Activated CD8-positive, alpha-beta memory T cell treated with anti-CD3 and anti-CD28 coated beads, Interleukin-2, amount 50 U/mL, for 1 hour (primary cell): ENCODE data around the gene IARS2.
"Not testable (repeated sequence)": the region's sequence is repeated elsewhere in the genome, so short reads cannot be mapped to it uniquely, and the experiment has no call there.

Experiments used
- DNase-seq: peaks from one replicate; pipeline ENCODE4 v3.0.0-alpha.2; 2020; ENCODE audit errors: extremely low read depth

IARS2 gene

GRCh38 chr1:220164517-220164916 is 70.6 kb downstream of the IARS2 start:
- no peak for DNase-seq

GRCh38 chr1:220166853-220167252 is 72.9 kb downstream of the IARS2 start:
- DNase-seq: no peak

GRCh38 chr1:220169887-220170286 is 76.0 kb downstream of the IARS2 start:
- DNase-seq: not testable (repeated sequence)

- no peak for DNase-seq
These were observed 77.0 kb downstream of the IARS2 start for GRCh38 chr1:220170836-220171526.

GRCh38 chr1:220176540-220176939 is 82.6 kb downstream of the IARS2 start:
- no peak for DNase-seq

GRCh38 chr1:220182111-220182510 is 88.2 kb downstream of the IARS2 start:
- no peak for DNase-seq

GRCh38 chr1:220182656-220183055 is 88.7 kb downstream of the IARS2 start:
- no peak for DNase-seq

- DNase-seq: no peak
These were observed 90.6 kb downstream of the IARS2 start for GRCh38 chr1:220184506-220184905.

GRCh38 chr1:220186752-220187151 is 92.8 kb downstream of the IARS2 start:
- no peak for DNase-seq

- no peak for DNase-seq
These were observed 94.6 kb downstream of the IARS2 start for GRCh38 chr1:220188538-220188937.

GRCh38 chr1:220189750-220190347 is 95.9 kb downstream of the IARS2 start:
- no peak for DNase-seq

GRCh38 chr1:220195701-220196100 is 101.8 kb downstream of the IARS2 start:
- DNase-seq: no peak
